Left kidney (tissue), 2 donors: Measurements from ENCODE around the gene C11orf21. TPM values are rescaled to one million over a fixed set of nuclear protein-coding genes. Genes with fewer than 3 reads are reported as not detected.

ENCODE experiments used
- DNase-seq: peaks from one replicate; pipeline ENCODE4 v3.0.0-alpha.2; 2013
- polyA plus RNA-seq: library from polyadenylated mRNA; unstranded; fragments of 120-200 nt; gene quantifications from one replicate; pipeline ENCODE4 v1.2.1, GENCODE V29; 2013; ENCODE audit not compliant: insufficient read length

Gene C11orf21
- polyA plus RNA-seq, 1 donor: 0.43 TPM

DNA sequence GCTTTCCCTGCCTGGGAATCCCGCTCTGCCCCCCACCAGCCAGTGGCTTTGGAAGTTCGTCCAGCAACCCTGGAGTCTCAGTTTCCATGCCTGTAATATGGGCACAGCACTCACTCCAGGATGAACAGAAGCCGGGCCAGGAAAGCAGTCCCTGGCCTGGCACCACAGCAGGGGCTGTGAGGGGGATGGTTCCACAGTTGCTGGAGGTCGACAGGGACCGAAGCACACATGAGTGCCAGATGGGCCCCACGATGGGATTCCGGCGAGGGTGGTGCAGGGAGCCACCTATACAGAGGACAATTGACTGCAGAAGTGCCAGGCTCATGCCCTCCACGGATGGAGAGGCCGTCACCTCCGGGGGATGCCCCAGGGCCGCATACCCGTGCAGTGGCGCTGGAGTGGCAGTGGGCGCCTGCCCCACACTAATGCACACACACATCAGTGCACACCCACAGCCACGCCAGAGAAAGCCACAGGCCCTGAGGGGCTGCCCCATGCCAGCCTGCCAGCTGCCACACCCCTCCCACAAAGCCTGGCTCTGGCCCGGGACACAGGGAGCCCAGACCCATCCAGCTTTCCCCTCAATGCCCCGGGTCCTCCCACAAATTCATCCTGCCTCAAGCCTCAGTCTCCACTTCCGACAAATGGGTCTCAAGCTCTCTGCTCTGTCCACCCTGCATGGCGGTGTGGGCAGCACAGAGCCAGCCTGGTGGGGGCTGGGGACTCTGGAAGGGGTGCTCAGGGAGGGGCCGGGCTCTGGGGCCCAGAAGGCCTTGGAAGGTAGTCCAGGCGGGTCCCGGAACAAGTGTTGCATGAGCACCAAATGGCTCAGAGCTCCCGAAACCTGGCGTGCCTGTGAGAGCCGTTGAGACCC, 41.0 kb downstream of the C11orf21 start:
- DNase-seq: no peak

GRCh38 chr11:2259897-2260451, 41.7 kb downstream of the C11orf21 start:
- DNase-seq: no peak

- DNase-seq: no peak
Observed at GRCh38 chr11:2259466-2259830, 42.3 kb downstream of the C11orf21 start.

GRCh38 chr11:2258501-2259465, 42.9 kb downstream of the C11orf21 start:
- no peak for DNase-seq

- no peak for DNase-seq
Observed at GRCh38 chr11:2256951-2257700, 44.6 kb downstream of the C11orf21 start.

DNA sequence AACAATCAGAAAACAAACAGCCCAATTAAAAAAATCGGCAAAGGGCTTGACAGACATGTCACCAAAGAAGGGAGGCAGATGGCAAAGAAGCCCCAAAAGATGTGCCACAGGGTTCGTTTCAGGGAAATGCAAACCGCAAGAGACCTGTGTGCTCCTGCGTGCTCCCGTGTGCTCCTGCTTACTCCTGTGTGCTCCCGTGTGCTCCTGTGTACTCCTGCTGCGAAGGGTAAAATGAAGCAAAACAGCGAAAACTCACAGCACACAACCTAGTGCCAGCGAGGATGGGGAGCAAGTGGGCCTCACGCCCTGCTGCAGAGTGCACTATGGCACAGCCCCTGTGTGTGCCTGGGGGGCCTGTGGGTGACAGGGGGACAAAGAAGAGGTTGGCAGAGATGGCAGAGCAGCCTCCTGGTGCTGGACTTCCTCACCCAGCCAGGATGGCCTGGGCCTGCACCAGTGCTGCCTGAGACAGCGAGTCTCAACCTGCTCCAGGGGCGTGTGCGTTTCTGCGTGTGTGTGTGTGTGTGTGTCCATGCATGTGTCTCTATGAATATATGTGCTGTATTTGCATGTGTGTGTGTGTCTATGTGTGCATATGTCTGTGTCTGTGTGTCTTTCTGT, 45.3 kb downstream of the C11orf21 start:
- no peak for DNase-seq

- DNase-seq: no peak
Observed at GRCh38 chr11:2252018-2252417, 49.7 kb downstream of the C11orf21 start.

DNA sequence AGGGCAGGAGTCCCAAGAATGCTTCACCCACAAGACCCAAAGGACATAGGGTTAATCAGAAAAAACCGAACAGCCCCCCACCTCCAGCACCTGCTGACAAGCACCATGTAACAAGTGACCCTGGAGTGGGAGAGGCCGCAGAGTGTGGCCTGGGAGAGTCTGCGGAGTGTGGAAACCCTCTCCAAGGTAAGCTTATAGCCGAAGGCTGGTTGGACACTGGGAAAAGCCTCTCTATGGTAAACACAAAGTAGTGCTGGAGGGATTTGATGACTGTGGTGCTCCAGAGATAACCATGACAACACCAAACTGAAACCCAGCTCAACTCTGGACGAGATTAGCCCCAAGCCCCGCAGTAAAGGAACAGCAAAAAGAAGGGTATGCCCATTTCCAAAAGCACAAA, 50.6 kb downstream of the C11orf21 start:
- DNase-seq: no peak

GRCh38 chr11:2250485-2250884, 51.2 kb downstream of the C11orf21 start:
- DNase-seq: no peak

DNA sequence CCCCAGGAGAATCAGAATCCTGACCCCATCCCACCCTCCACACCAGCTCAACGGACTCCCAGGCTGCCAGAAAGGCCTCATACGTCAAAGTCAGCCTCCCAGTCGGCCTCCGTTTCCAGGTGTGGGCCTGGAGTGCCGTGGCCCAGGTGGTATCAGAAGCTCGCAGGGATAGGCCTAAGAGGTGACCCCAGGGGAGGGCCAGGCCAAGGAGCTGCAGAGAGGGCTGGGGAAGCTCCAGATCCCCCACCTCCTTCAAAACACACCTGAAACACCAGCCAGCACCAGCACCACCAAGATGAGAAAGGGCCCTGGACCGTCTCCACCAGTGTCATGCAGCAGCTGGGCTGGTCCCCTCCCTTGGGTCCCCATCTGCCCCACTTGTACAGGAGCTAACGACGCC, 51.7 kb downstream of the C11orf21 start:
- no peak for DNase-seq

DNA sequence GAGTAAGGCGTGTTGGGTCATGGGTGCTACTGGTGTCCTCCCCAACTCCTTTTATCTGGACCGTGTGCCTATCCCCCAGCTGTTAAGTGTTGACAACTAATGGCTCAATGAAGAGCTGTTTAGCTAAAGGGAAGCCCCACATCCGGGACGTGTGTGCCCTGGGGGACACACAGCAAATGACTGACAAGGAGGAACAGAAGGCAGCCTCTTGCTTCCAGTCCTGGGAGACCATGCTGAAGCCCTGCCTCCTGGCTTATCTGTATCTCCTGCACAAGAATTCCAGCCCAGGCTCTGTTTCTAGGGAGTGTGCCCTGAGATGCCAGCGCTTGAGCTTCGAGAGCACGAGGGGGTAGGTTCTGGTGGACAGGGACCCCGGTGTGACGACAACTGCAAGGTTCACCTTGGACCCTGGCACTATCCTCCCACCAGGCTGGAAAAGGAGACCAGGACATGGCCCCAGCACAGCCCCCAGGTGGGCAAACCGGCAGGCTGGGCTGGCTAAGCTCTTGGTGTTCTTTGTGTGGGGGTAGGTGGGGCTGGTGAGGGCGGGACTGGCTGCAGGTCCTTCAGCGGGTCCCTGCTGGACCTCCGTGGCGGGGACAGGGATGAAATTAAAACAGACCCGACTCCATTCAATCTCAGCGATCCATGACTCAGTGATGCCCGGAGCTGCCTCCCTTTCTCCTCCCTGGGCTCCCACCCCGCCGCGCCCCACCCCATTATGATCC, 52.4 kb downstream of the C11orf21 start:
- DNase-seq: no peak

DNA sequence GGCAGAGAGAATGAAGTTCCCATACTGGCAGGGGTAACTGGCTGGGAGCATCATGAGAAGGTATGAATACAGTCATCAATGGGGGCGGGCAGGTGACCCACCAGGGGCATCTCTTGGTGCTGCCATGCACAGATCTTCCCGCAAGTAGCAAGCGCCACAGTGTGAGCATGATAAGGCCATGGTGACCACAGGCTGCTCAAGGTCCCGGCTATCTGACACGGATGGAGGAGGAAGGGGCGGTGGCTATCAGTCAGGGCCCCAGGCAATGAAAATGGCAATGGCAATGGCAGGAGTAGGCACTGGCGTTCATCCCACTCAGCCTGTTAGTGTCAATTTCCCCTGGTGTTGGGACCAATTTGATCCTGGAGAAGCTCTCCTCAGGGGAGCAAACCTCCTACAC, 53.0 kb downstream of the C11orf21 start:
- no peak for DNase-seq

DNA sequence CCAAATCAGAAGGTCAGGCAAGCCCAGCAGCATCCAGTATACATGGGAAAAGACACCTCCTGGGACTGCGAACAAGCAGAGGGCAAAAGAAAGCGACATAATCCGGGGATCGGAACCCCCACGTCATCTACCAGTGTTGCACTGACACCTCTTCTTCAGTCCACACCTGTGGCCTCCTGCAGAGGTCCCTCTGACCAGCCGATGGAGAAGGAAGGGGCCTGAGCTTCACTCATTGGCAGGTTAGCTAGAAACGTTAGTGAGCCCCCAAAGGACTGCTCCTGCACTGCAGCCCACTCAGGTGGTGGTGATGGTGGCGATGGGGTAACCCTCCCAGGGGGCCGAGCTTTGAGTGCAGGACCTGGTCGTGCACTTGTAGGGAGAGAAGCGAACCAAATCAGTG, 53.5 kb downstream of the C11orf21 start:
- no peak for DNase-seq

GRCh38 chr11:2247496-2247895, 54.2 kb downstream of the C11orf21 start:
- no peak for DNase-seq

Other genes starting within 250 kb of the C11orf21 start
- gene IGF2, start 162.5 kb downstream of the C11orf21 start, polyA plus RNA-seq: 738 TPM
- not detected for gene INS, start 140.7 kb downstream of the C11orf21 start, polyA plus RNA-seq
- gene TH, start 130.1 kb downstream of the C11orf21 start, polyA plus RNA-seq: 1.6 TPM
- 1.7 TPM for gene ASCL2, start 31.3 kb downstream of the C11orf21 start, polyA plus RNA-seq
- gene TSPAN32, start 95 bp upstream of the C11orf21 start, polyA plus RNA-seq: 1.9 TPM
- 485 TPM for gene CD81, start 75.4 kb upstream of the C11orf21 start, polyA plus RNA-seq
- gene TSSC4, start 98.8 kb upstream of the C11orf21 start, polyA plus RNA-seq: 30.6 TPM
- gene TRPM5, start 142.6 kb upstream of the C11orf21 start, polyA plus RNA-seq: 2.9 TPM
- 9.1 TPM for gene KCNQ1, start 143.1 kb upstream of the C11orf21 start, polyA plus RNA-seq